NCI-H446 treated with DMSO at 0.1 percent for 48 hours (cell line): Measurements from ENCODE around the gene HES7.

ENCODE experiments used
- DNase-seq: peaks from one replicate; lab custom pipeline; 2025; lab: John Stamatoyannopoulos, UW

Gene HES7

DNA sequence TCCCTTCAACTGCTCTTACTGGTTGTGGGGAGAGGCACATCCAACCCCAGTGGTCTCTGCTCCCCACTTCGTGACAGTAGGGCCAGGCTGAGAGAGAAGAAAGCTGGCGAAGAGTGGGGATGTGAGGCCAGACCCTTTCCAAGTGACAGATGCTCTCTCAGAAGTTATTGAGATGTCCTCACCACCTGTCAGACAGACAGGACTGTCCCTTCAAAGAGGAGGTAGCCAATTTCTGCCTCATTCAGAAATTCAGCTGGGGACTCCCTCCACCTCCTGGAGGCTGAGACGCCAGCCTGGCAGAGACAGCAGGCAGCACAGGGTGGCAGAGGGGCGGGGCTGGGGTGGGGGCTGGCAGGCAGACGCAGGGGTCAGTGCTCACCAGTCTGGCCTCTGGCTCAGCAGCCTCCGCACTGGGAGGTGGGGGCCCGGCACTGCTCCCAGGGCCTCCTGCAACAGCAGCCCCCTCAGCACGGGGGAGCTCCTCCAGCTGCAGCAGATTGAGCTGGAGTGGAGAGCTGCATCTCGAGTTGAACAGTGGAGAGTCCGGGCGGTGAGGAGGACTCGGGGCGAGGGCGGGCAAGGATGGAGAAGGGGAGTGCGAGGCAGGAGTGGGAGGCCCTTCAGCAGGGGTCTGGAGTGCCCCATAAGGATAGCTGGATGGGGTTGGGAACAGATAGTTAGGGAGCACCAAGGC is 19.1 kb upstream of the HES7 start:
- DNase-seq: no peak

DNA sequence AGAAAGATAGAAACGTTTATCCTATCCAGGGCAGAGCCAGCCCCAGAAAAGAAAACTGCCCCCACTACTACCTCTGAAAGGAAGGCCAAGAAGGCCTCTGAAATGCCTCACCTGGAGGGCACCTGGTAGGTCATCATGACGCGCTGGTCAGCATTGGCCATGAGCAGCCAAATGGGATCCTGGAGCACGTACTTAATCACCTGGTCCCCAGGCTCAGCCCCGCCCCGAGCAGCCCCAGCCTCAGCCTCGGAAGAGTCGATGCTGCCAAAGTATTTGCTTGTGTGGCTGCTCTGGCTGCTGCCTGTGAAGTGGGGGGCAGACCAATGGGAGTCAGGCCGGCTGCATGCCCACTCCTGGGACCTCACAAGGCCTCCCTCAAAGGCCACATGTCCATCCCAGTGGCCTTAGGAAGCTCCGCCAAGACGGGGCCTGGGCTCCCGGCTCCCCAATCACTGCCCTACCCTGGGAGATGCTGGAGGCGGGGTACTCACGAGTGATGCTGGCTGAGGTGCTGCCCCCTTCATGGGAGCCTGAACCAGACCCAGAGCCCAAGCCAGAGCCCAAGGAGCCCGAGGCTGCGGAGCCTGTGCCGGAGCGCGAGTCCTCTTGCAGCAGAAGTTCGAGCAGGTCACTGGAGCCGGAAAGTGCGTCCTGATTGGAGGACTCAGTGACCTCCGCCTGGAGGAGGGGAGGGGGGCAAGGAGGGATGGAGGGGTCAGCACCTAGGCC is 18.4 kb upstream of the HES7 start:
- DNase-seq: no peak

DNA sequence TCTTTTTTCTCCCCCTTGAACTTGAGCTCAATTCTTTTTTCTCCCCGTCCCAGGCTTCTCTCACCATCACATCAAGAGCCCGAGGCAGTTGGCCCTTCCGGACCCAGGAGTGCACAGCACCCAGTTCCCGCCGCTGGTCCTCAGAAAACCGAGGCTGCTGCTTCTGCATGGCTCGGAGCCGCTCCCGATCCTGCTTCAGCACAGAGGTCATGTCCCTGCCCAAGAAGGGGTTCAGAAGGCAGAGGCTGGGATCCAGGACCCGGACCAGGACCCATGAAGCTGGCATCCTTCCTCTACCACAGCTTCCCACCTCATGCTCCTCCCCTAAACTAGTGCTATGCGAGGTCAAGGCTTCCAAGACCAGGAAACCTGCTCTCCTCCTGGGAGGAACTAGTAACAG is 17.8 kb upstream of the HES7 start:
- DNase-seq: no peak

GRCh38 chr17:8141045-8141444 is 17.1 kb upstream of the HES7 start:
- no peak for DNase-seq

GRCh38 chr17:8140065-8141029 is 16.4 kb upstream of the HES7 start:
- no peak for DNase-seq

- peak; percentile 96 for DNase-seq
Observed at GRCh38 chr17:8138672-8139371, 14.9 kb upstream of the HES7 start.

GRCh38 chr17:8138374-8138671 is 14.4 kb upstream of the HES7 start:
- no peak for DNase-seq

GRCh38 chr17:8137645-8138373 is 13.9 kb upstream of the HES7 start:
- no peak for DNase-seq

DNA sequence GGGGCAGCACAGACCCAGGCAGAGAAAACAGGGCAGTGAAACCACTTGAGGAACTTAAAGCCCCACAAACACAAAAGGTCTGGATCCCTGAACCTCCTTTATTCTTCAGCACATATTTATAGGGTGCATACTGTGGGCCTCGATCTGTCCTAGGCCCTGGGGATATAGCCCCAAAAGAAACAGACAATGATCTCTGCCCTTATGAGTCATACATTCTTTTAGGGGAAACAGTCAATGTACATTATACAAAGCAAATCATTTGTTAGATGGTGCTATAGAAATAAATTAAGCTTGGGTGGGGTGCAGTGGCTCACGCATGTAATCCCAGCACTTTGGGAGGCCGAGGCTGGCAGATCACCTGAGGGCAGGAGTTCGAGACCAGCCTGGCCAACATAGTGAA is 10.0 kb upstream of the HES7 start:
- DNase-seq: no peak

- no peak for DNase-seq
Observed at GRCh38 chr17:8133399-8133798, 9.5 kb upstream of the HES7 start.

- DNase-seq: no peak
Observed at GRCh38 chr17:8131844-8132441, 8.0 kb upstream of the HES7 start.

DNA sequence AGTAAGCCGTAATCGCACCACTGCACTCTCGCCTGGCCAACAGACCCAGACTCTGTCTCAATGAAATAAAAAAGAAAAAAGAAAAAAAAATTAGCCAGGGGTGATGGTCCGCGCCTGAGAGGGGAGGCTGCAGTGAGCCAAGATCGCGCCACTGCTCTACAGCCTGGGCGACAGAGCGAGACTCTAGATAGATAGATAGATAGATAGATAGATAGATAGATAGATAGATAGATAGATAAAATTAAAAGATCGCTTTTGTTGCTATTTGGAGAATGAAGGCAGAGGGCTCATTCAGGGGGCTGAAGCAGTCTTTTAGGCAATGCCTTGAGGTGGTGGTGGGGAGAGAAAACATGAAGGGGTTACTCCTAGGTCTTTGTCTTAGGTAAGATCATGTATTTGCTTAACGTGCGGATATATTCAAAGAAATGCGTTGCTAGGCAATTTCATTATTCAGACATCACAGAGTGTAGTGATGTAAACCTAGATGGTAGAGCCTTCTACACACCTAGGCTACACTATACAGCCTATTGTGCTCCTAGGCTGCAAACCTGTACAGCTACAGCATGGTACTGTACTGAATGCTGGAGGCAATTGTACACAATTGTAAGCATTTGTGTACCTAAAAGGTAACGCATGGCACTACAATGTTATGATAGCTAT is 4.3 kb upstream of the HES7 start:
- DNase-seq: no peak

DNA sequence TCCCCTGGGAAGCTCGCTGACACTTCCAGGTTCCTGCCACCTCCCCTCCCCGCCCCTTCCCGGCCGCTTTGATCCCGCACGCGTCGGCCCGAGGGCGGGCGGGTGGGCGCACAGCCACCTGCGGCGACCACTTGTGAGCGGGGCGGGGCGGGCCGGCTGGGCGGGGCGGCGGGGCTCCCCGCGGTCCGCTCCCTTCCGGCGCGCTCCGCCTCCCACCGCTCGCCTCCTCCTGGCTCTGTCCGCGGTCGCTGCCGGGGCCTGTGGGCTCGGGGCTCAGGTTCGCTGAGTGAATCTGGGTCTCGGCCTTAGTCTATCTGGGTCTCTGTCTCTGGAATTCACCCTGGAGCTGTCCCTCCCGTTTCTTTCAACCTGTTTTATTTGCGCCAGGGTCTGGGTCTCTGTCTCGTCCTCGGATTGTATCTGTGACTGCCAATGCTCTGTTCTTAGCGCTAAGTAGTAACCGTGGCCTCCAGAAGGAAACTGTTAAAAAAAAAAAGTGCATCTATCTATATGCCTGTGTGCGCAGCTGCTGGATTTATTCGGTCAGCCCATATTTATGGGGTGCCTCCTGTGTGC is 2.7 kb upstream of the HES7 start:
- no peak for DNase-seq

DNA sequence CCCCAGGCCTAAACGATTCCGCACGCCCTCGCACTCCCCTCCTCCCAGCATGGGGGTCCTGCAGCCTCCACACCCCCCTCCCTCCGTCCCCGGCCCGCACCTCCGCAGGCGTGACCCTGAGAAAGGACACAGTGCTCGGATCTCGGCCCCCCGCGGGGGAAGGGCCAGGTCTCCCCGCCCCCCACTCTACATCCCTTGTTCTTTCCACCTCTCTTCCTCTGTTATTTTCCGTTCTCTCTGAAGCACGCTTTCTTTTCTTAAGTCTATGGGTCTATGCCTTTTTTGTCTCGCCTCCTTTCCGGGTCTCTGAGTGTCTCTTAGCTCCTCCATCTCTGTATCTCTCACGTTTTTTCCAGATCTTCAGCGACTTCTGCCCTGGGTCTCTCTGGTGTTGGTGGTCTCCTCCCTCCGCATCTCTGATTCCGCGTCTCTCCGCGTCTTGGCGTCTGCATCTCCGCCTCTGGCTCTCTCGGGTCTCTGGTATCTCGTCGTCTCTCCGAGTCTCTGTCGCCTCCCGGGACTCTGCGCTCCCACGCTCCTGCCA is 2.1 kb upstream of the HES7 start:
- DNase-seq: no peak

- DNase-seq: no peak
Observed at GRCh38 chr17:8125154-8125946, 1.4 kb upstream of the HES7 start.

- no peak for DNase-seq
Observed at GRCh38 chr17:8124350-8125153, 646 bp upstream of the HES7 start.

- DNase-seq: no peak
Observed at GRCh38 chr17:8122924-8123694, 797 bp downstream of the HES7 start.
